ENCODE measurements around the gene ACSL1.

DNA sequence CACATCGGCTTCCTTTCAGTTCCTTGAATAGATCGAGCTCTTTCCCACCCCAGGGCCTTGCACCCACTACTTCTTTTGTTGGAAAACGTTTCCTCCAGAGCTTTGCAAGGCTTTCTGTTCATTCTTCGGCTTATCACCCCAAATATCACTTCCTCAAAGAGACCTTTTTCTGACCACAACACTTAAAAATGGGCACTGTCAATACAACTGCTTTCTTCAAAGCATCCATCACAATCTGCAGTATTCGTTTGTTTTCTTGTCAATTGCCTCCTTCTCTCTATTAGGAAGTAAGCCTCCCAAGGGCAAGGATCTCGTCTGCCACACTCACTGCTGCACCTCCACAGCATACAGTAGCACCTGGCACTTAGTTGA, 74.2 kb downstream of the ACSL1 start:
- TF ChIP-seq, protein P1, sequence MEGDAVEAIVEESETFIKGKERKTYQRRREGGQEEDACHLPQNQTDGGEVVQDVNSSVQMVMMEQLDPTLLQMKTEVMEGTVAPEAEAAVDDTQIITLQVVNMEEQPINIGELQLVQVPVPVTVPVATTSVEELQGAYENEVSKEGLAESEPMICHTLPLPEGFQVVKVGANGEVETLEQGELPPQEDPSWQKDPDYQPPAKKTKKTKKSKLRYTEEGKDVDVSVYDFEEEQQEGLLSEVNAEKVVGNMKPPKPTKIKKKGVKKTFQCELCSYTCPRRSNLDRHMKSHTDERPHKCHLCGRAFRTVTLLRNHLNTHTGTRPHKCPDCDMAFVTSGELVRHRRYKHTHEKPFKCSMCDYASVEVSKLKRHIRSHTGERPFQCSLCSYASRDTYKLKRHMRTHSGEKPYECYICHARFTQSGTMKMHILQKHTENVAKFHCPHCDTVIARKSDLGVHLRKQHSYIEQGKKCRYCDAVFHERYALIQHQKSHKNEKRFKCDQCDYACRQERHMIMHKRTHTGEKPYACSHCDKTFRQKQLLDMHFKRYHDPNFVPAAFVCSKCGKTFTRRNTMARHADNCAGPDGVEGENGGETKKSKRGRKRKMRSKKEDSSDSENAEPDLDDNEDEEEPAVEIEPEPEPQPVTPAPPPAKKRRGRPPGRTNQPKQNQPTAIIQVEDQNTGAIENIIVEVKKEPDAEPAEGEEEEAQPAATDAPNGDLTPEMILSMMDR (conservative IDR thresholded peaks at IDR 0.05; ENCODE audit: low read depth, low read length): no peak
- TF ChIP-seq EZH2 (IDR thresholded peaks at IDR 0.05; ENCODE audit: low read length, unreplicated experiment): no peak
